ENCODE results near the gene CERS6. TPM values are rescaled to one million over a fixed set of nuclear protein-coding genes. Genes with fewer than 3 reads are reported as not detected.

CERS6 gene
- total and polyA plus RNA-seq, 4 donors: 4.2 to 20.4 (median 10.1) TPM

DNA sequence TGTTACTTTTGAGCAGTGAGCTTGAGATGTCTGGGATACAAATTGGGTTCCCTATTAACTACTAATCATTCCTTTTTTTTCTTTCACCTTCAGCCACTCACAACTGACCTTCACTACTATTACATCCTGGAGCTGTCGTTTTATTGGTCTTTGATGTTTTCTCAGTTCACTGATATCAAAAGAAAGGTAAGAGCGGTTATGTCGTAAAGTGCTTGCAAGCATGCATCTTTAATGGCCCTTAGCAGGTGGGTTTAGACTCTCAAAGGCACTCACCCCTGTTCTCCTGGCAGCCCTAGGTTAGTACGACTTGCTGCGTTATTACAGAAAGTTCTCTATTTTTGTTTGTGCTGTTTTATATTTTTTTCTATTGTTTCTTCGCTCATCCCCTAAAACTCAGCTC is 238.8 kb downstream of the CERS6 start:
- H3K36me3 ChIP-seq (ENCODE audit: control insufficient read depth in 4 of 4, insufficient read depth in 3 of 4, low read depth in 1 of 4, low read length in 3 of 4): peaks cover 0 to 6% (median 2%) of the 10 kb centered on the region in 4 donors
- no peak for DNase-seq (ENCODE audit: low spot score)
- H3K27ac ChIP-seq (ENCODE audit: low read depth in 1 of 2, low read length in 2 of 2): no peak overlapping the region
- no peaks in the 10 kb centered on the region for H3K9me3 ChIP-seq (ENCODE audit: control insufficient read depth in 4 of 4, low read length in 3 of 4)
- no peak for TF ChIP-seq RXRA (IDR thresholded peaks at IDR 0.05)
- TF ChIP-seq, protein P1, sequence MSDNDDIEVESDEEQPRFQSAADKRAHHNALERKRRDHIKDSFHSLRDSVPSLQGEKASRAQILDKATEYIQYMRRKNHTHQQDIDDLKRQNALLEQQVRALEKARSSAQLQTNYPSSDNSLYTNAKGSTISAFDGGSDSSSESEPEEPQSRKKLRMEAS (IDR thresholded peaks at IDR 0.05): no peak
- H3K4me3 ChIP-seq (ENCODE audit: low read depth in 1 of 3, low read length in 3 of 3): no peak overlapping the region
- WGBS: 89% methylated on average over 6 of the region's 6 CpGs
- no peak overlapping the region for H3K9ac ChIP-seq (ENCODE audit: low read depth in 1 of 2, low read length in 2 of 2)
- no peaks in the 10 kb centered on the region for H3K27me3 ChIP-seq (ENCODE audit: control insufficient read depth in 4 of 4, insufficient read depth in 4 of 4, low read length in 3 of 4)
- no peaks in the 10 kb centered on the region for H3K4me1 ChIP-seq (ENCODE audit: control insufficient read depth in 4 of 4, insufficient read depth in 4 of 4, low read length in 3 of 4)

- H3K36me3 ChIP-seq (ENCODE audit: control insufficient read depth in 4 of 4, insufficient read depth in 3 of 4, low read depth in 1 of 4, low read length in 3 of 4): peaks cover 0 to 3% (median 1%) of the 10 kb centered on the region in 4 donors
- no peaks in the 10 kb centered on the region for H3K27me3 ChIP-seq (ENCODE audit: control insufficient read depth in 4 of 4, insufficient read depth in 4 of 4, low read length in 3 of 4)
- H3K4me3 ChIP-seq (ENCODE audit: low read depth in 1 of 3, low read length in 3 of 3): no peak overlapping the region
- peaks cover 0 to 2% (median 0%) of the 10 kb centered on the region in 4 donors for H3K4me1 ChIP-seq (ENCODE audit: control insufficient read depth in 4 of 4, insufficient read depth in 4 of 4, low read length in 3 of 4)
- no peaks in the 10 kb centered on the region for H3K9me3 ChIP-seq (ENCODE audit: control insufficient read depth in 4 of 4, low read length in 3 of 4)
- no peak for DNase-seq (ENCODE audit: low spot score)
- no peak overlapping the region for H3K27ac ChIP-seq (ENCODE audit: low read depth in 1 of 2, low read length in 2 of 2)
- H3K9ac ChIP-seq (ENCODE audit: low read depth in 1 of 2, low read length in 2 of 2): no peak overlapping the region
- WGBS: 90% methylated on average over 3 of the region's 3 CpGs
- no peak for TF ChIP-seq CTCF (IDR thresholded peaks at IDR 0.05; ENCODE audit: low read depth, low read length, missing input control)
- no peak for TF ChIP-seq FOXA1 (IDR thresholded peaks at IDR 0.05)
- no peak for TF ChIP-seq FOXA2 (IDR thresholded peaks at IDR 0.05)
- TF ChIP-seq GABPA (IDR thresholded peaks at IDR 0.05 in 1 of 2, conservative IDR thresholded peaks at IDR 0.05 in 1 of 2): no peak
- no peak for TF ChIP-seq ATF3 (IDR thresholded peaks at IDR 0.05)
- TF ChIP-seq SP1 (IDR thresholded peaks at IDR 0.05): no peak
- TF ChIP-seq RAD21 (IDR thresholded peaks at IDR 0.05): no peak
- no peak for TF ChIP-seq TAF1 (conservative IDR thresholded peaks at IDR 0.05)
- TF ChIP-seq HNF4A (conservative IDR thresholded peaks at IDR 0.05): no peak
- no peak for TF ChIP-seq EGR1 (IDR thresholded peaks at IDR 0.05; ENCODE audit: low read depth in 2 of 2)
- TF ChIP-seq NR2F2 (IDR thresholded peaks at IDR 0.05): no peak
- TF ChIP-seq HNF4G (IDR thresholded peaks at IDR 0.05): no peak
- TF ChIP-seq, protein P2, sequence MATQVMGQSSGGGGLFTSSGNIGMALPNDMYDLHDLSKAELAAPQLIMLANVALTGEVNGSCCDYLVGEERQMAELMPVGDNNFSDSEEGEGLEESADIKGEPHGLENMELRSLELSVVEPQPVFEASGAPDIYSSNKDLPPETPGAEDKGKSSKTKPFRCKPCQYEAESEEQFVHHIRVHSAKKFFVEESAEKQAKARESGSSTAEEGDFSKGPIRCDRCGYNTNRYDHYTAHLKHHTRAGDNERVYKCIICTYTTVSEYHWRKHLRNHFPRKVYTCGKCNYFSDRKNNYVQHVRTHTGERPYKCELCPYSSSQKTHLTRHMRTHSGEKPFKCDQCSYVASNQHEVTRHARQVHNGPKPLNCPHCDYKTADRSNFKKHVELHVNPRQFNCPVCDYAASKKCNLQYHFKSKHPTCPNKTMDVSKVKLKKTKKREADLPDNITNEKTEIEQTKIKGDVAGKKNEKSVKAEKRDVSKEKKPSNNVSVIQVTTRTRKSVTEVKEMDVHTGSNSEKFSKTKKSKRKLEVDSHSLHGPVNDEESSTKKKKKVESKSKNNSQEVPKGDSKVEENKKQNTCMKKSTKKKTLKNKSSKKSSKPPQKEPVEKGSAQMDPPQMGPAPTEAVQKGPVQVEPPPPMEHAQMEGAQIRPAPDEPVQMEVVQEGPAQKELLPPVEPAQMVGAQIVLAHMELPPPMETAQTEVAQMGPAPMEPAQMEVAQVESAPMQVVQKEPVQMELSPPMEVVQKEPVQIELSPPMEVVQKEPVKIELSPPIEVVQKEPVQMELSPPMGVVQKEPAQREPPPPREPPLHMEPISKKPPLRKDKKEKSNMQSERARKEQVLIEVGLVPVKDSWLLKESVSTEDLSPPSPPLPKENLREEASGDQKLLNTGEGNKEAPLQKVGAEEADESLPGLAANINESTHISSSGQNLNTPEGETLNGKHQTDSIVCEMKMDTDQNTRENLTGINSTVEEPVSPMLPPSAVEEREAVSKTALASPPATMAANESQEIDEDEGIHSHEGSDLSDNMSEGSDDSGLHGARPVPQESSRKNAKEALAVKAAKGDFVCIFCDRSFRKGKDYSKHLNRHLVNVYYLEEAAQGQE (IDR thresholded peaks at IDR 0.05): no peak
- TF ChIP-seq RXRA (IDR thresholded peaks at IDR 0.05): no peak
Observed at GRCh38 chr2:168697668-168698121, 241.6 kb downstream of the CERS6 start.

All from liver (tissue), 9 donors.